Renal cortical epithelial cell (primary cell): ENCODE data around the gene SEC11A. TPM values are rescaled to one million over a fixed set of nuclear protein-coding genes. Genes with fewer than 3 reads are reported as not detected.
A peak's percentile ranks its signal among the peaks of the same experiment; 100 is the strongest.
"Not testable (repeated sequence)": the region's sequence is repeated elsewhere in the genome, so short reads cannot be mapped to it uniquely, and the experiment has no call there.

Source experiments
- DNase-seq: peaks from one replicate; pipeline ENCODE4 v3.0.0-alpha.2; 2011; ENCODE audit warnings: low read depth
- total RNA-seq: library from RNA; depleted of rRNA; stranded (reverse); fragments of >200 nt; gene quantifications from 2 replicates; pipeline ENCODE4 v1.2.3, GENCODE V29; 2014

SEC11A gene
- total RNA-seq, 1 donor from 2014 or later, result 291 TPM

DNA sequence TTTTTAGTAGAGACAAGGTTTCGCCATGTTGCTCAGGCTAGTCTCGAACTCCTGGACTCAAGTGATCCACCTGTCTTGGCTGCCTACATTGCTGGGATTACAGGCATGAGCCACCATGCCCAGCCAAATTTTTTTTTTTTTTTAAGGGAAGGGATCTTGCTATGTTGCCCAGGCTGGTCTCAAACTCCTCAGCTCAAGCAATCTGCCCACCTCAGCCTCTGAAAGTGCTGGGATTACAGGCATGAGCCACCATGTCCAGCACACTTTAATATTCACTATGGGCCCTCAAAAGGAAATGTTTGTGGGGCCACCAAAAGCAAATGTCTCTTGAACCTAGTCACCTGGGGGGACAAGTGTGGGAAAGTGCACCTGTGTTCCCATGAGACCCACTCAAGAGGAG is 73.3 kb downstream of the SEC11A start:
- not testable (repeated sequence) for DNase-seq

DNA sequence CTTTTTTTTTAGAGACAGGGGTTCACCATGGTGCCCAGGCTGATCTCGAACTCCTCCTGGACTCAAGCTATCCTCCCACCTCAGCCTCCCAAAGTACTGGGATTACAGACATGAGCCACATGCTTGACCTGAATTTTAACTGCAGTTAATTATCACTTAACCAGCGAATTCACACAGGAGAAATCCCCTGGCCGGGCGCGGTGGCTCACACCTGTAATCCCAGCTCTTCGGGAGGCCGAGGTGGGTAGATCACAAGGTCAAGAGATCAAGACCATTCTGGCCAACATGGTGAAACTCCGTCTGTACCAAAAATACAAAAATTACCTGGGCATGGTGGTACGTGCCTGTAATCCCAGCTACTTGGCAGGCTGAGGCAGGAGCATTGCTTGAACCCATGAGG is 74.1 kb downstream of the SEC11A start:
- DNase-seq, result not testable (repeated sequence)

DNA sequence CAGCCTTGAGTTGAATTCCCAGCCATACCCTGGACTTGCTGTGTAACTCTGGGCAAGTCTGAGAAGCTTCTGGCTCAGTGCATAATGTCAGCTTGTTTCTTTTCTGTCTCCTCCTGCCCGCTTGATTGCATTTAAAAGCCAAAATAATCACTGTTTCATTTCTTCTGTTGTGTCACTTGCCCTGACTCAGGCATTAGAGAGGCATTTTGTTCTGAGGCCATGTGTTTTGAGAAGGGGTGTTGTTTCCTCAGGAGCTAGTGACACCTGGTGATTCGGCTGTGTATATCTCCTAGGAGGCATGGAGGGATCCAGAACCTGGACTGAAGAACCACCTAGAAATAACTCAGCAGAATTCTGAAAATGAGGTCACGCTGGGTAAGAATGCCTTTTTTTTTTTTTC is 77.8 kb downstream of the SEC11A start:
- DNase-seq, result peak; percentile 66

DNA sequence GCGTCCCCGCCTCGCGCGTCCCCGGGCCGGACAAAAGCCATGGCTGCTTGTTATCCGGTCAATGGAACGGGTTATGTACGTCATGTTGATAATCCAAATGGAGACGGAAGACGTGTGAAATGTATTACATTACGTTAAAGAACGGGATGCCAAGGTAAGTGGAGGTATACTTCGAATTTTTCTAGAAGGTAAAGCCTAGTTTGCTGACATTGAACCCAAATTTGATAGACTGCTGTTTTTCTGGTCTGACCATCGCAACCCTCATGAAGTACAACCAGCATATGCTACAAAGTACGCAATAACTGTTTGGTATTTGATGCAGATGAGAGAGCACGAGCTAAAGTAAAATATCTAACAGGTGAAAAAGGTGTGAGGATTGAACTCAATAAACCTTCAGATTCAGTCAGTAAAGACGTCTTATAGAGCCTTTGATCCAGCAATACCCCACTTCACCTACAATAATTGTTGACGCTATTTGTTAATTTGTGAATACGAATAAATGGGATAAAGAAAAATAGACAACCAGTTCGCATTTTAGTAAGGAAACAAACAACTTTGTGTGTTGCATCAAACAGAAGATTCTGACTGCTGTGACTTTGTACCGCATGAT is 81.6 kb downstream of the SEC11A start:
- no peak for DNase-seq

DNA sequence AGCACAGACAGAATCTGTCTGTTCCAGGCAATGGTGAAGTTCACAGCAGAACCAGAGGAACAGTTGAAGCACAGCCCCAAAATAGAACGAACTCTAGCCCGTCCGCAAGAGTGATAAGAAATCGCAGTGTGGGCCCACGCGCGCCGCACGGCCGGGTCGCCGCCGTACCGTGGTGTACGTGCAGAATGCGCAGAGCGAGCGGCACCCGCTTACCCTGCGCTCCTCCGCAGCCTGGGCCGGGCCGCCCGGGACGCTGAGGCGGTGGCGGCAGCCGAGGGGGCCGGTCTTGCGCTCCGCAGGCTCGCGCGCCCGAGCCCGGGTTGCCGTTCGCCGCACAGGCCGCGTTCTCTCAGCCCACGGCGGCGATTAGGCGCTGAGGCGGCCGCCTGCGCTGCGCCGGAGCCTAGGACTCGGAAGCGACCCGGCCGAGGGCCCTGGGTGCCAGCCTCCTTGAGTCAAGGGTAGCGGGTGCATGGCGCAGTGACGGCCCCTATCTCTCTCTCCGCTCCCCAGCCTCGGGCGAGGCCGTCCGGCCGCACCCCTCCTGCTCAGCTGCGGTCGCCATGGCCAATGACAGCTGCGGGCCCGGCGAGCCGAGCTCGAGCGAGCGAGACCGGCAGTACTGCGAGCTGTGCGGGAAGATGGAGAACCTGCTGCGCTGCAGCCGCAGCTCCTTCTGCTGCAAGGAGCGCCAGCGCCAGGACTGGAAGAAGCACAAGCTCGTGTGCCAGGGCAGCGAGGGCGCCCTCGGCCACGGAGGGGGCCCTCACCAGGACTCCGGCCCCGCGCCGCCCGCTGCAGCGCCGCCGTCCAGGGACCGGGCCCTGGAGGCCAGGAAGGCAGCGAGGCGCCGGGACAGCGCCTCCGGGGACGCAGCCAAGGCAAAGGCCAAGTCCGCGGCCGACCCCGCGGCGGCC is 82.4 kb downstream of the SEC11A start:
- DNase-seq, result peak; percentile 37

DNA sequence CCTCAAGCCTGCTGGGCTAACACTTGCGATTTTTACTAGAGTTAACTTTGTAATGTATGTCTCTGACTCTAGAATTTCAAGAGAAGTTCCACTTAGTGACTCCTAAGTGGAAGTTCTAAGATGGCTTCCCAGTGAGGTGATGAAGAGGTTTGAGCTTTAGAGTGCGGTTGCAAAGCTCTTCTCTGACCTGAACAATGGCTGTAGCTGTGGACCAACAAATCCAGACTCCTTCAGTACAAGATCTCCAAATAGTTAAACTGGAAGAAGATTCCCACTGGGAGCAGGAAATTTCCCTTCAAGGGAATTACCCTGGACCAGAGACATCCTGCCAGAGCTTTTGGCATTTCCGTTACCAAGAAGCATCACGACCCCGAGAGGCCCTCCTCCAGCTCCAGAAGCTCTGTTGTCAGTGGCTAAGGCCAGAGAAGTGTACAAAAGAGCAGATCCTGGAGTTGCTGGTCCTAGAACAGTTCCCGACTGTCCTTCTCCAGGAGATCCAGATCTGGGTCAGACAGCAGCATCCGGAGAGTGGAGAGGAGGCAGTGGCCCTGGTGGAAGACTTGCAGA is 84.2 kb downstream of the SEC11A start:
- peak; percentile 28 for DNase-seq

DNA sequence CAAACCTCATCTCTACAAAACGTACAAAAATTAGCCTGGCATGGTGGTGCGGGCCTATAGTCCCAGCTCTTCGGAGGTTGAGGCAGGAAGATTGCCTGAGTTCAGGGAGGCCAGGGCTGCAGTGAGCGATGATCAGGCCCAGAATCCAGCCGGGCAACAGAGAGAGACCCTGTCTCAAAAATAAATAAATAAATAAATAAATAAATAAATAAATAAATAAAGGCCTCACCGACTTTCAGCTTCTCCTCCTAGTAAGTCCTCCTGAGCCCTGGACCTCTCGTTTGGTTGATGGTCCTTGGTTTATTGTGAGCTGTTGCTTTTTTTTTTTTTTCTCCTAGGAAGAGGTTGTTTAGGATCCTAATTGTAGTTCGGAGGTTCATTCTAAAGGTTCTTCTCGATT is 86.9 kb downstream of the SEC11A start:
- no peak for DNase-seq

DNA sequence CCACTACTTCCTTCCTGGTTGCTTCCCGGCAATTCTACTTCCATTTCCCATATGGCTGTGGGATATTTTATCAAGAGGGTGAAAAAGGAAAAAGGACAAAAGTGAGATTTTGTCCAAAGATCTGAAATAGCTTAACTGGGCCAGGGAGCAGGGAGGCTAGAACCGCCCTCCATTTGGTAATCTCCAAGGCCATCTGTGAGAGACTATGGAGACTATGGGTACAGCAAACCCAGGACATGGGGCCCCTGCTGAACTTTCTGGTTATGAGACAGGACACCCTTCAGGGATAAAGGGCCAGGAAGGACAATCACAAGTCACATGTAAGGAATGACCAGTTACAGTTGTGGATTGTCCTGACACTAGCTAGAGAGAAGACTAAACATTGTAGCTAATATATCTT is 90.8 kb downstream of the SEC11A start:
- no peak for DNase-seq

DNA sequence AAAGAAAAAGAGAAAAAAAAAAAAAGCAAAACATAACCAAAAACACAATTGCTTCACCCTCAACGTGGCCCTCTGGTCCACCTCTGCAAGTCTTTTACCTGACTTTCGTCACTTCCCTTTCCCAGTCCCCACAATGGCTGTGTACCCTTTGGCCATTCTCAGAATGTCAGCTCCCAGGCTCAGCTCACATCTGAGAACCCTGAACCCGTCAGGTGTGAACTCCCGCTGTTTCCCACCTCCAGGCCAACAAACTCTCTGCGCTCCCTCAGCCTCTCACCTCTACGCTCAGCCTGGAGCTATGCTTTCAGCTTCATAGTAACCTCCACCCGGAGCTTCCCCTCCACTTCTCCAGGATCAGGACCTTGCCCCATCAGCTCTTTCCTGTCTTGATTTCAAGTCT is 91.6 kb downstream of the SEC11A start:
- DNase-seq, result no peak

DNA sequence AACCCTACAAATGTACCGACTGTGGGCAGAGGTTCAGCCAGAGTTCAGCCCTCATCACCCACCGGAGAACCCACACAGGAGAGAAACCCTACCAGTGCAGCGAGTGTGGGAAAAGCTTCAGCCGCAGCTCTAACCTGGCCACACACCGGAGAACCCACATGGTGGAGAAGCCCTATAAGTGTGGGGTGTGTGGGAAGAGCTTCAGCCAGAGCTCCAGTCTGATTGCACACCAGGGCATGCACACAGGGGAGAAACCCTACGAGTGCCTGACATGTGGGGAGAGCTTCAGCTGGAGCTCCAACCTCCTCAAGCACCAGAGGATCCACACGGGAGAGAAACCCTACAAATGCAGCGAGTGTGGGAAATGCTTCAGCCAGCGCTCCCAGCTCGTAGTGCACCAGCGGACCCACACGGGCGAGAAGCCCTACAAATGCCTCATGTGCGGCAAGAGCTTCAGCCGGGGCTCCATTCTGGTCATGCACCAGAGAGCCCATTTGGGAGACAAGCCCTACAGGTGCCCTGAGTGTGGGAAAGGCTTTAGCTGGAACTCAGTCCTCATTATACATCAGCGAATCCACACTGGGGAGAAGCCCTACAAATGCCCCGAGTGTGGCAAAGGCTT is 94.5 kb downstream of the SEC11A start:
- DNase-seq, result no peak

DNA sequence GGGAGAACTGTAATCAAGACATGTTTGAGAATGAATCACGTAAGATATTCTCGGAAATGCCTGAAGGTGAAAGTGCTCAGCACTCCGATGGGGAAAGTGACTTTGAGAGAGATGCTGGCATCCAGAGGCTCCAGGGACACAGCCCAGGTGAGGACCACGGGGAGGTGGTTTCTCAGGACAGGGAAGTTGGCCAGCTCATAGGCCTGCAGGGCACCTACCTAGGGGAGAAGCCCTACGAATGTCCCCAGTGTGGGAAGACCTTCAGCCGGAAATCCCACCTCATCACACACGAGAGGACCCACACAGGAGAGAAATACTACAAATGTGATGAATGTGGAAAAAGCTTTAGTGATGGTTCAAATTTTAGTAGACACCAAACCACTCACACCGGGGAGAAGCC is 95.3 kb downstream of the SEC11A start:
- DNase-seq, result no peak

Other genes with a start within 250 kb of the SEC11A start
- gene ZSCAN2, start 115.1 kb downstream of the SEC11A start, total RNA-seq, result 8.9 and 17.5 TPM in 2 replicates
- 34.8 and 35.8 TPM in 2 replicates for gene WDR73, start 61.9 kb downstream of the SEC11A start, total RNA-seq
- gene NMB, start 57.9 kb downstream of the SEC11A start, total RNA-seq, result 4.2 and 8.7 TPM in 2 replicates
- gene ZNF592, start 32.5 kb upstream of the SEC11A start, total RNA-seq, result 2.4 and 16.8 TPM in 2 replicates
- gene ALPK3, start 101.2 kb upstream of the SEC11A start, total RNA-seq, result 16.0 and 79.8 TPM in 2 replicates
- 0.15 TPM in 1 of 2 replicates, not detected in the other for gene SLC28A1, start 168.5 kb upstream of the SEC11A start, total RNA-seq